Caco-2 (cell line): ENCODE data around the gene ELMO1. TPM values are rescaled to one million over a fixed set of nuclear protein-coding genes. Genes with fewer than 3 reads are reported as not detected.

Experiments used
- BruUV-seq: library from RNA; stranded (reverse); fragments of 400-500 nt; replicated peaks from 2 replicates; lab custom pipeline; 2021; lab: Mats Ljungman, UMichigan
- CTCF ChIA-PET: fragments of 300-600 bp; sonication (Branson Sonifier 250); formaldehyde crosslinking; loops from one replicate; lab custom pipeline; 2022; ENCODE audit warnings: antibody characterized with exemption; lab: Charles Lee
- POLR2A ChIA-PET: fragments of 300-600 bp; sonication (Branson Sonifier 250); formaldehyde crosslinking; loops from one replicate; lab custom pipeline; 2022; ENCODE audit warnings: antibody characterized with exemption; lab: Charles Lee
- DNase-seq, 2 experiments: peaks; one replicate each; pipeline versions ENCODE4 v3.0.0 to v3.0.0-alpha.2; 2020 to 2022
- H3K27me3 ChIP-seq: replicated peaks from 2 replicates; pipeline ENCODE4 v1.6.0; 2011; ENCODE audit warnings: low read length; ENCODE audit not compliant: control insufficient read depth, insufficient read depth
- H3K36me3 ChIP-seq: 2 replicates; pipeline ENCODE4 v1.5.1; 2011; ENCODE audit warnings: low read length; ENCODE audit not compliant: control insufficient read depth, insufficient read depth
- H3K4me1 ChIP-seq: fragments of 250-450 bp; sonication (Bioruptor Pico); 2 replicates; pipeline ENCODE4 v1.5.1; 2020; ENCODE audit warnings: mild to moderate bottlenecking
- H3K4me3 ChIP-seq: 2 replicates; pipeline ENCODE4 v1.5.1; 2011; ENCODE audit warnings: low read depth, mild to moderate bottlenecking, control low read depth, low read length
- H3K9me3 ChIP-seq: fragments of 250-450 bp; sonication (Bioruptor Pico); 2 replicates; pipeline ENCODE4 v1.5.1; 2020; ENCODE audit warnings: mild to moderate bottlenecking, moderate library complexity
- H3K27ac Mint-ChIP-seq: one replicate; pipeline ENCODE4 v1.8.0; 2022; ENCODE audit warnings: mixed read lengths; ENCODE audit not compliant: unreplicated experiment
- H3K27me3 Mint-ChIP-seq: one replicate; pipeline ENCODE4 v1.8.0; 2022; ENCODE audit warnings: mixed read lengths; ENCODE audit not compliant: insufficient read depth, unreplicated experiment
- H3K36me3 Mint-ChIP-seq: one replicate; pipeline ENCODE4 v1.8.0; 2022; ENCODE audit warnings: mild to moderate bottlenecking, mixed read lengths; ENCODE audit not compliant: insufficient read depth, unreplicated experiment
- H3K4me1 Mint-ChIP-seq: one replicate; pipeline ENCODE4 v1.8.0; 2022; ENCODE audit warnings: low read depth, mixed read lengths; ENCODE audit not compliant: unreplicated experiment
- H3K4me3 Mint-ChIP-seq: one replicate; pipeline ENCODE4 v1.8.0; 2022; ENCODE audit warnings: mild to moderate bottlenecking, moderate library complexity, mixed read lengths; ENCODE audit not compliant: unreplicated experiment
- H3K9me3 Mint-ChIP-seq: one replicate; pipeline ENCODE4 v1.8.0; 2022; ENCODE audit warnings: mixed read lengths; ENCODE audit not compliant: unreplicated experiment
- intact Hi-C: fragments of 100-400 bp; cut with micrococcal nuclease; formaldehyde crosslinking; loops from one replicate; pipeline ENCODE4 v1.10.0; 2022; ENCODE audit not compliant: unreplicated experiment
- total RNA-seq: library from RNA; stranded (reverse); gene quantifications from 2 replicates; pipeline ENCODE4 v1.2.3, GENCODE V29; 2022
- TF ChIP-seq, protein P1 (sequence below), 2 experiments: fragments of 200-600 bp in 1 of 2; IDR thresholded peaks; 1 replicate in 1 of 2; 2 replicates in 1 of 2; pipeline versions ENCODE4 v1.5.1 to v1.8.0; 2011 to 2022; ENCODE audit warnings: antibody characterized with exemption in 1 of 2, control low read depth in 1 of 2, inconsistent platforms in 1 of 2, low read depth in 1 of 2, low read length in 1 of 2, mild to moderate bottlenecking in 1 of 2, moderate library complexity in 1 of 2; ENCODE audit not compliant: insufficient read depth in 1 of 2, severe bottlenecking in 1 of 2, unreplicated experiment in 1 of 2

Gene ELMO1
- total RNA-seq, 1 experiment from 2014 or later = 0.14 TPM

DNA sequence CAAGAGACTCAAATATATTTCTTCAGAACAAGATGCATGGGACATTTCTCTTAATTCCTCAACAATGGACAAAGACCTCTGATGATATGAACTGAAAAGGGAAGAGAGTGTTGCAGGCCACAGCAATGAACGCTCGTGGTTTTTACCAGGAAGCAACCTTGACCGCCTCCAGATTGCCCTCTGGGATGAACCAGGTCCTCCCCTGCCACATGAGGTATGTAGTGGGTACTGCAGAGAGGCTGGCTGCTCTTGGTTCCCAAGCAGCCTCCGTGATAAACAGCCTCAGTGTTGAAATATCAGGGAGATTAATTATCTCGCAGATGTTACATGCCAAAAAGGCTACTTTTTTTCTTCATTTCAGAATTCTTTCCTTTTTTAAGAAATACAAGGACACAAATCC is 338.8 kb downstream of the ELMO1 start:
- POLR2A ChIA-PET = no interaction called here
- Mint-ChIP-seq H3K9me3 (peaks cover 19% of the 10 kb centered on the region), H3K27ac (no peak overlapping the region), H3K27me3 (no peaks in the 10 kb centered on the region), H3K4me1 (no peaks in the 10 kb centered on the region), H3K36me3 (no peaks in the 10 kb centered on the region), H3K4me3 (no peak overlapping the region)
- no peaks in the 10 kb centered on the region for H3K36me3 ChIP-seq
- no peaks in the 10 kb centered on the region for H3K9me3 ChIP-seq
- H3K4me1 ChIP-seq = no peaks in the 10 kb centered on the region
- BruUV-seq = no TSS peak
- TF ChIP-seq, protein P1, sequence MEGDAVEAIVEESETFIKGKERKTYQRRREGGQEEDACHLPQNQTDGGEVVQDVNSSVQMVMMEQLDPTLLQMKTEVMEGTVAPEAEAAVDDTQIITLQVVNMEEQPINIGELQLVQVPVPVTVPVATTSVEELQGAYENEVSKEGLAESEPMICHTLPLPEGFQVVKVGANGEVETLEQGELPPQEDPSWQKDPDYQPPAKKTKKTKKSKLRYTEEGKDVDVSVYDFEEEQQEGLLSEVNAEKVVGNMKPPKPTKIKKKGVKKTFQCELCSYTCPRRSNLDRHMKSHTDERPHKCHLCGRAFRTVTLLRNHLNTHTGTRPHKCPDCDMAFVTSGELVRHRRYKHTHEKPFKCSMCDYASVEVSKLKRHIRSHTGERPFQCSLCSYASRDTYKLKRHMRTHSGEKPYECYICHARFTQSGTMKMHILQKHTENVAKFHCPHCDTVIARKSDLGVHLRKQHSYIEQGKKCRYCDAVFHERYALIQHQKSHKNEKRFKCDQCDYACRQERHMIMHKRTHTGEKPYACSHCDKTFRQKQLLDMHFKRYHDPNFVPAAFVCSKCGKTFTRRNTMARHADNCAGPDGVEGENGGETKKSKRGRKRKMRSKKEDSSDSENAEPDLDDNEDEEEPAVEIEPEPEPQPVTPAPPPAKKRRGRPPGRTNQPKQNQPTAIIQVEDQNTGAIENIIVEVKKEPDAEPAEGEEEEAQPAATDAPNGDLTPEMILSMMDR (IDR thresholded peaks at IDR 0.05; ENCODE audit: insufficient read depth in 1 of 2, low read depth in 1 of 2, low read length in 1 of 2, severe bottlenecking in 1 of 2, unreplicated experiment in 1 of 2) = no peak
- H3K27me3 ChIP-seq = no peaks in the 10 kb centered on the region
- no peak overlapping the region for H3K4me3 ChIP-seq
- no peak for DNase-seq
- intact Hi-C loops = no loop called here
- CTCF ChIA-PET = no interaction called here

- H3K9me3 Mint-ChIP-seq = peaks cover 14% of the 10 kb centered on the region
- no peaks in the 10 kb centered on the region for H3K36me3 Mint-ChIP-seq
- Histone ChIP-seq H3K36me3 (no peaks in the 10 kb centered on the region), H3K27me3 (no peaks in the 10 kb centered on the region), H3K4me1 (no peaks in the 10 kb centered on the region), H3K9me3 (no peaks in the 10 kb centered on the region), H3K4me3 (no peak overlapping the region)
- TF ChIP-seq, protein P1 (IDR thresholded peaks at IDR 0.05; ENCODE audit: insufficient read depth in 1 of 2, low read depth in 1 of 2, low read length in 1 of 2, severe bottlenecking in 1 of 2, unreplicated experiment in 1 of 2) = no peak
- no peak overlapping the region for H3K4me3 Mint-ChIP-seq
- intact Hi-C loops = no loop called here
- ChIA-PET CTCF (no interaction called here), POLR2A (no interaction called here)
- no peak overlapping the region for H3K27ac Mint-ChIP-seq
- DNase-seq = no peak
- no peaks in the 10 kb centered on the region for H3K4me1 Mint-ChIP-seq
- no peaks in the 10 kb centered on the region for H3K27me3 Mint-ChIP-seq
- BruUV-seq = no TSS peak
These were observed 339.5 kb downstream of the ELMO1 start for GRCh38 chr7:37109016-37109683.

GRCh38 chr7:37108615-37109014 is 340.0 kb downstream of the ELMO1 start:
- Mint-ChIP-seq H3K4me1 (no peaks in the 10 kb centered on the region), H3K36me3 (no peaks in the 10 kb centered on the region), H3K9me3 (peaks cover 9% of the 10 kb centered on the region), H3K27me3 (no peaks in the 10 kb centered on the region), H3K4me3 (no peak overlapping the region), H3K27ac (no peak overlapping the region)
- H3K4me3 ChIP-seq = no peak overlapping the region
- H3K27me3 ChIP-seq = no peaks in the 10 kb centered on the region
- ChIA-PET CTCF (no interaction called here), POLR2A (no interaction called here)
- TF ChIP-seq, protein P1 (IDR thresholded peaks at IDR 0.05; ENCODE audit: insufficient read depth in 1 of 2, low read depth in 1 of 2, low read length in 1 of 2, severe bottlenecking in 1 of 2, unreplicated experiment in 1 of 2) = no peak
- no peak for DNase-seq
- H3K9me3 ChIP-seq = no peaks in the 10 kb centered on the region
- no TSS peak for BruUV-seq
- intact Hi-C loops = no loop called here
- H3K4me1 ChIP-seq = no peaks in the 10 kb centered on the region
- H3K36me3 ChIP-seq = no peaks in the 10 kb centered on the region
